WTC11 (cell line): ENCODE measurements around the gene CCM2. TPM values are rescaled to one million over a fixed set of nuclear protein-coding genes. Genes with fewer than 3 reads are reported as not detected.

Experiments used
- ATAC-seq: fragments of 200-7000 bp; cut with Tn5 transposase; 2 replicates; pipeline ENCODE4 v1.10.0; 2021; ENCODE audit warnings: mild to moderate bottlenecking, moderate library complexity
- CTCF ChIA-PET: fragments of 300-600 bp; sonication (Branson Sonifier 250); formaldehyde crosslinking; loops from one replicate; lab custom pipeline; 2021; ENCODE audit warnings: antibody characterized with exemption; lab: Charles Lee
- POLR2A ChIA-PET: fragments of 350-600 bp; sonication (Branson Sonifier 250); formaldehyde crosslinking; loops from one replicate; lab custom pipeline; 2021; ENCODE audit warnings: antibody characterized with exemption; lab: Charles Lee
- DNase-seq: peaks from one replicate; pipeline ENCODE4 v3.0.0; 2021; ENCODE audit warnings: low spot score
- H3K27ac Mint-ChIP-seq: 2 replicates; pipeline ENCODE4 v1.8.0; 2021; ENCODE audit warnings: mixed read lengths
- H3K27me3 Mint-ChIP-seq: 2 replicates; pipeline ENCODE4 v1.8.0; 2021; ENCODE audit warnings: low read depth, mild to moderate bottlenecking, moderate library complexity, mixed read lengths
- H3K36me3 Mint-ChIP-seq: 2 replicates; pipeline ENCODE4 v1.8.0; 2021; ENCODE audit warnings: mixed read lengths
- H3K4me1 Mint-ChIP-seq: 2 replicates; pipeline ENCODE4 v1.8.0; 2022; ENCODE audit warnings: mixed read lengths
- H3K4me3 Mint-ChIP-seq: 2 replicates; pipeline ENCODE4 v1.8.0; 2021; ENCODE audit warnings: mild to moderate bottlenecking, moderate library complexity, mixed read lengths
- H3K9me3 Mint-ChIP-seq: 2 replicates; pipeline ENCODE4 v1.8.0; 2021; ENCODE audit warnings: mixed read lengths
- ATF1 ChIP-seq: sonication (generic); formaldehyde crosslinking; IDR thresholded peaks from 2 replicates; pipeline ENCODE4 v1.8.1; 2023; ENCODE audit warnings: mild to moderate bottlenecking, moderate library complexity, missing genetic modification reagents
- ATF6 ChIP-seq: sonication (generic); formaldehyde crosslinking; IDR thresholded peaks from 2 replicates; pipeline ENCODE4 v1.8.1; 2023; ENCODE audit warnings: mild to moderate bottlenecking, missing genetic modification reagents
- CREB1 ChIP-seq: sonication (generic); formaldehyde crosslinking; IDR thresholded peaks from 2 replicates; pipeline ENCODE4 v1.8.0; 2023; ENCODE audit warnings: mild to moderate bottlenecking, missing genetic modification reagents
- E2F1 ChIP-seq: sonication (generic); formaldehyde crosslinking; IDR thresholded peaks from 2 replicates; pipeline ENCODE4 v1.8.0; 2022; ENCODE audit warnings: mild to moderate bottlenecking, missing genetic modification reagents
- ELF4 ChIP-seq: sonication (generic); formaldehyde crosslinking; IDR thresholded peaks from 2 replicates; pipeline ENCODE4 v1.8.1; 2022; ENCODE audit warnings: low read depth, mild to moderate bottlenecking, moderate library complexity, missing genetic modification reagents
- ERG ChIP-seq: fragments of 250-450 bp; sonication (Bioruptor Pico); IDR thresholded peaks from 2 replicates; pipeline ENCODE4 v1.8.0; 2021; ENCODE audit warnings: mild to moderate bottlenecking
- ESRRA ChIP-seq: sonication (generic); formaldehyde crosslinking; IDR thresholded peaks from 2 replicates; pipeline ENCODE4 v1.8.1; 2022; ENCODE audit warnings: mild to moderate bottlenecking, missing genetic modification reagents, borderline replicate concordance
- FOXK1 ChIP-seq: sonication (generic); formaldehyde crosslinking; IDR thresholded peaks from 2 replicates; pipeline ENCODE4 v1.8.0; 2022; ENCODE audit warnings: mild to moderate bottlenecking, moderate library complexity, missing genetic modification reagents
- HMGXB4 ChIP-seq: sonication (generic); formaldehyde crosslinking; IDR thresholded peaks from 2 replicates; pipeline ENCODE4 v1.8.1; 2023; ENCODE audit warnings: mild to moderate bottlenecking, moderate library complexity, missing genetic modification reagents
- IRF1 ChIP-seq: sonication (generic); formaldehyde crosslinking; IDR thresholded peaks from 2 replicates; pipeline ENCODE4 v1.8.0; 2023; ENCODE audit warnings: missing genetic modification reagents
- JUN ChIP-seq: sonication (generic); formaldehyde crosslinking; IDR thresholded peaks from 2 replicates; pipeline ENCODE4 v1.8.0; 2023; ENCODE audit warnings: mild to moderate bottlenecking, missing genetic modification reagents
- MYBL2 ChIP-seq: sonication (generic); formaldehyde crosslinking; IDR thresholded peaks from 2 replicates; pipeline ENCODE4 v1.8.1; 2023; ENCODE audit warnings: mild to moderate bottlenecking, moderate library complexity, missing genetic modification reagents
- NFYB ChIP-seq: sonication (generic); formaldehyde crosslinking; conservative IDR thresholded peaks from 2 replicates; pipeline ENCODE4 v1.8.0; 2022; ENCODE audit warnings: low read depth, missing genetic modification reagents
- NR1H2 ChIP-seq: sonication (generic); formaldehyde crosslinking; IDR thresholded peaks from 2 replicates; pipeline ENCODE4 v1.9.0; 2021; ENCODE audit warnings: mild to moderate bottlenecking, moderate library complexity, missing genetic modification reagents
- NR2C2 ChIP-seq: sonication (generic); formaldehyde crosslinking; IDR thresholded peaks from 2 replicates; pipeline ENCODE4 v1.8.0; 2022; ENCODE audit warnings: mild to moderate bottlenecking, missing genetic modification reagents
- PRRX2 ChIP-seq: fragments of 250-450 bp; sonication (Bioruptor Pico); IDR thresholded peaks from 2 replicates; pipeline ENCODE4 v1.8.0; 2021; ENCODE audit warnings: mild to moderate bottlenecking
- RORB ChIP-seq: fragments of 250-450 bp; sonication (Bioruptor Pico); IDR thresholded peaks from 2 replicates; pipeline ENCODE4 v1.9.0; 2021; ENCODE audit warnings: mild to moderate bottlenecking
- TEAD4 ChIP-seq: sonication (generic); formaldehyde crosslinking; IDR thresholded peaks from 2 replicates; pipeline ENCODE4 v1.8.0; 2022; ENCODE audit warnings: mild to moderate bottlenecking, missing genetic modification reagents
- ZNF219 ChIP-seq: sonication (generic); formaldehyde crosslinking; IDR thresholded peaks from 2 replicates; pipeline ENCODE4 v1.8.0; 2023; ENCODE audit warnings: missing genetic modification reagents, mild to moderate bottlenecking, borderline replicate concordance
- ZNF232 ChIP-seq: sonication (generic); formaldehyde crosslinking; IDR thresholded peaks from 2 replicates; pipeline ENCODE4 v1.8.0; 2022; ENCODE audit warnings: mild to moderate bottlenecking, missing genetic modification reagents
- ZNF263 ChIP-seq: sonication (generic); formaldehyde crosslinking; IDR thresholded peaks from 2 replicates; pipeline ENCODE4 v1.8.1; 2022; ENCODE audit warnings: low read depth, mild to moderate bottlenecking, moderate library complexity, missing genetic modification reagents
- ZNF416 ChIP-seq: fragments of 250-450 bp; sonication (Bioruptor Pico); IDR thresholded peaks from 2 replicates; pipeline ENCODE4 v1.9.0; 2021; ENCODE audit warnings: mild to moderate bottlenecking, inconsistent platforms
- ZNF512 ChIP-seq: sonication (generic); formaldehyde crosslinking; IDR thresholded peaks from 2 replicates; pipeline ENCODE4 v1.8.1; 2022; ENCODE audit warnings: missing genetic modification reagents, borderline replicate concordance
- ZSCAN18 ChIP-seq: fragments of 250-450 bp; sonication (Bioruptor Pico); IDR thresholded peaks from 2 replicates; pipeline ENCODE4 v2.1.2; 2022; ENCODE audit warnings: mild to moderate bottlenecking, moderate library complexity
- total RNA-seq: library from RNA; stranded (reverse); gene quantifications from 3 replicates; pipeline ENCODE4 v1.2.3, GENCODE V29; 2021

Gene CCM2
- total RNA-seq, 1 experiment from 2014 or later = 32.7 TPM

GRCh38 chr7:45065031-45065995 is 65.3 kb downstream of the CCM2 start:
- DNase-seq (no peak), ATAC-seq (no peak)
- H3K27ac Mint-ChIP-seq = no peak overlapping the region
- ChIA-PET POLR2A (no interaction called here), CTCF (no interaction called here)
- no peaks in the 10 kb centered on the region for H3K9me3 Mint-ChIP-seq
- peaks cover 3% of the 10 kb centered on the region; the same call in 1 of the 2 replicates for H3K36me3 Mint-ChIP-seq
- H3K27me3 Mint-ChIP-seq = no peaks in the 10 kb centered on the region
- no peaks in the 10 kb centered on the region for H3K4me1 Mint-ChIP-seq
- no peak overlapping the region for H3K4me3 Mint-ChIP-seq
- TF ChIP-seq ATF6 (CRISPR knock-in tag) = no peak
- TF ChIP-seq ZNF416 (CRISPR knock-in tag) = no peak
- no peak for TF ChIP-seq NR2C2
- no peak for TF ChIP-seq ZNF263
- no peak for TF ChIP-seq ATF1
- TF ChIP-seq ZNF512 (CRISPR knock-in tag) = no peak
- no peak for TF ChIP-seq CREB1 (CRISPR knock-in tag)
- no peak for TF ChIP-seq RORB (CRISPR knock-in tag)
- TF ChIP-seq, all 79 proteins: peak for 0

GRCh38 chr7:45066409-45066808 is 66.4 kb downstream of the CCM2 start:
- ChIA-PET CTCF (interaction anchor here (0.6 kb wide), 1 partner anchor 93 kb away, joined by 3 read pairs; no protein-coding TSS in a partner anchor), POLR2A (no interaction called here)
- H3K27ac Mint-ChIP-seq = no peak overlapping the region
- no peak for TF ChIP-seq ERG (CRISPR knock-in tag)
- TF ChIP-seq ZSCAN18 = no peak
- TF ChIP-seq E2F1 = no peak
- TF ChIP-seq JUN (CRISPR knock-in tag) = no peak
- no peak for TF ChIP-seq ZNF219 (CRISPR knock-in tag)
- TF ChIP-seq ATF1 = no peak
- TF ChIP-seq NFYB (CRISPR knock-in tag) = no peak
- TF ChIP-seq PRRX2 (CRISPR knock-in tag) = no peak
- no peak for TF ChIP-seq MYBL2 (CRISPR knock-in tag)
- TF ChIP-seq IRF1 = no peak
- TF ChIP-seq NR1H2 = no peak
- TF ChIP-seq HMGXB4 (CRISPR knock-in tag) = no peak
- TF ChIP-seq CREB1 (CRISPR knock-in tag) = no peak
- no peak for TF ChIP-seq TEAD4 (CRISPR knock-in tag)
- no peak for TF ChIP-seq ESRRA
- TF ChIP-seq FOXK1 (CRISPR knock-in tag) = no peak
- TF ChIP-seq ZNF232 (CRISPR knock-in tag) = no peak
- TF ChIP-seq ELF4 (CRISPR knock-in tag) = no peak
- H3K27me3 Mint-ChIP-seq = no peaks in the 10 kb centered on the region
- H3K36me3 Mint-ChIP-seq = peaks cover 3% of the 10 kb centered on the region; the same call in 1 of the 2 replicates
- DNase-seq (no peak), ATAC-seq (no peak)
- no peaks in the 10 kb centered on the region for H3K4me1 Mint-ChIP-seq
- no peaks in the 10 kb centered on the region for H3K9me3 Mint-ChIP-seq
- H3K4me3 Mint-ChIP-seq = no peak overlapping the region
